HG03196 (cell line): ENCODE measurements around the gene MRPS2.
"Not testable (repeated sequence)": the region's sequence is repeated elsewhere in the genome, so short reads cannot be mapped to it uniquely, and the experiment has no call there.

Experiments
- ATAC-seq: cut with Tn5 transposase; IDR thresholded peaks from one replicate; pipeline ENCODE4 v1.9.1; 2021; ENCODE audit not compliant: unreplicated experiment

The MRPS2 gene

DNA sequence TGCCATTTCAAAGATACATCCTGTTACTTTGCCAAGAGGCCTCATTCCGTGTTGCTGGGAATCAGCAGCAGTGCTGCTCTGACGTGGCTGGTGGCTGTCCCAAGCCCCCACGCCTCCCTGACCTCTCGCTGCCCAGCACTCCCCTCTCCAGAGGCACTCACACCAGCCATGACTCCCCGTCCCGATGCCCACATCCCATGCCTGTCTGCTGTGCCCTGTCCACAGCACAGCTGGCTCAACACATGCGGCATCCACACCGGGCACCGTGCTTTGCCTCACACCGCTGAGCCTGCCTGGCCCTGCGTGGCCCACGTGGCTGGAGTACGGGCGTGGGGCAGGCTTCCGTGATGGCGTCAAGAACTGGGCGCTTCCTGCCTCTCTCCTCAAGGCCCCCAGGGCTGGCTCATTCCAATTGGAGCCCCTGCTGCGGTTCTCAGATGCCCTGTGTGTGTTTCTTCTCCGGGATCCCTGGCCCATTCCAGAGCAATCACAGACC lies 12.9 kb downstream of the MRPS2 start:
- ATAC-seq: no peak

DNA sequence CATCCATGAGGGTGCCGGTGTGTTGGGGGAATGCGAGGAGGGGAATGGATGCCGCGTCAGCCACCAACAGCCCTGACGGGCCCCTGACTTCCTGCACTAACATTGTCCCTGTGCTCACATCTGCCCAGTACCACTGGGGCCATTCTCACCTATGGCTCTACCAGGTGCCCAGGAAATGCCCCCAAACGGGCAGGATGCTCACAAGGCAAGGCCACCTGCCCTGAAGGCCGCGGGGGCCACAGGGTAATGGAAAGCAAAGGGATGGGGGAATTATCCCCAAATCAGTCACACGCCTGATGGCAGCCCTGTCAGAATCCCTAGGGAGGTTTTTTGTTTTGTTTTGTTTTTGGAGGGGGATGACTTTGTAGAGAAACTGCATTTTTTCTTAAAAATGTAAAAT lies 13.4 kb downstream of the MRPS2 start:
- not testable (repeated sequence) for ATAC-seq

- ATAC-seq: no peak
These were observed 14.0 kb downstream of the MRPS2 start for GRCh38 chr9:135514342-135515082.

GRCh38 chr9:135515083-135515951 lies 14.8 kb downstream of the MRPS2 start:
- ATAC-seq: no peak

- ATAC-seq: no peak
These were observed 15.8 kb downstream of the MRPS2 start for GRCh38 chr9:135516132-135516860.

- ATAC-seq: no peak
These were observed 16.9 kb downstream of the MRPS2 start for GRCh38 chr9:135517407-135517822.

- ATAC-seq: no peak
These were observed 18.9 kb downstream of the MRPS2 start for GRCh38 chr9:135519179-135519971.

DNA sequence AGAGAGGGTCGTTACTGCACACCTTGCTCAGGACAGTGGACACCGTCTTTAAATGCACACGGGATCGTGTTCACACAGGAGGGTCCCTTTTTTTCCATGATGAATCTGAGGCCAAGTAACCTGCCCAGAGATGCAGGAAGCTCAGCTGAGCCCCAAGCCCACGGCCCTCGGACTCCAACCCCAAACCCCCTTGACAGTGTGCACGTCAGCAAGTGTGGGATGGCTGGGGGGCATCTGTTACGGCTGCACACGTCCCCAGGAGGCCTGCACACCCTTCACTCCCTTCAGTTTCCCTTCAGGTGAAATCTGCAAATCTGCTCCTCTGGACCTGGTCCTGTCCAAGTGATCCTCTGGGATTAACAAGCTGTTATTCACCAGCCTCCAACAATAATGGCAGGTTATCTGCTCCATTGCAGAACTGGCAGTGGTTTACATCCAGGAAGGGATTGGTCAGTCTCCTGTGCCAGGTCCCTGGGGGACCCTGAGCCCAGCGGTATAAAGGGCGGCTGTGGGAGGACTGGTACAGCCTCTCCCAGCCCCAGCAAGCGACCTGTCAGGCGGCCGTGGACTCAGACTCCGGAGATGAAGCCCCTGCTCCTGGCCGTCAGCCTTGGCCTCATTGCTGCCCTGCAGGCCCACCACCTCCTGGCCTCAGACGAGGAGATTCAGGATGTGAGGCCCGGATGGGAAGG lies 20.6 kb downstream of the MRPS2 start, which contains the start of gene LCN1:
Gene LCN1 (plus strand): TSS at position 525 of the 692 bp plus-strand sequence. CDS start 58 bp downstream, at position 583.
- no peak for ATAC-seq

- ATAC-seq: no peak
These were observed 21.2 kb downstream of the MRPS2 start for GRCh38 chr9:135521608-135522095.

DNA sequence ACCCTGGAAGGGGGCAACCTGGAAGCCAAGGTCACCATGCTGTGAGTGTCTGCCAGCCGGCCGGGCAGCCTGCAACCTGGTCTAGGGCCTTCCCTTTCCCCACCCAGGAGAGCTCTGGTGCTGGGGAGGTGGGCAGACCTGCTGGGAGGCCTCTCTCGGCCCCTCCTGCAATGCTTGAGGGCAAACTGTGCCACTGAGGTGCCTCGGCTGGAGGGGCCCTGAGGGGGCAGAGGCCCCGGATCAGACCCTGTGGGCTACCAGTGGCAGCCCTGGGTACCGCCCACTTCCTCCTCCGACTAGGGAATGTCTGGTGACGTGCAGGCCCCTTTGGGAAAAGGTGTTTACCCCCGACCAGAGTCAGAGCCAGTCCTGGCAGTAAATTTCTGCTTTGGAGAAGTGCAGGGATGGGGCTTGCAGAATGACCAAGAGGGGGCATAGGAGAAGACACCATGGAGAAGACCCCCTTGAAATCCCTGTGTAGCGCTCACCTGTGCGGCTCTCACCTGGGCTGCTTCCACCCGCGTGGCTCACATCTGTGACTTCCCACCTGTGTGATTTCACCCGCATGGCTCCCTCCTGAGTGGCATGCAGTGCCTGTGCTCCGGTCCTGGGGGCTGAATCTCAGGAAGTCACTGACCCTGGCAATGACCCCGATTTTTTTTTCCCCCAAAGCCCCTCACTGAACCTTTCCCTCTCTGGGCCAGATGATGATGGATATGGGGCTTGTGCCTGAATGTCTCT lies 21.8 kb downstream of the MRPS2 start:
- no peak for ATAC-seq

- ATAC-seq: no peak
These were observed 22.4 kb downstream of the MRPS2 start for GRCh38 chr9:135522931-135523330.

DNA sequence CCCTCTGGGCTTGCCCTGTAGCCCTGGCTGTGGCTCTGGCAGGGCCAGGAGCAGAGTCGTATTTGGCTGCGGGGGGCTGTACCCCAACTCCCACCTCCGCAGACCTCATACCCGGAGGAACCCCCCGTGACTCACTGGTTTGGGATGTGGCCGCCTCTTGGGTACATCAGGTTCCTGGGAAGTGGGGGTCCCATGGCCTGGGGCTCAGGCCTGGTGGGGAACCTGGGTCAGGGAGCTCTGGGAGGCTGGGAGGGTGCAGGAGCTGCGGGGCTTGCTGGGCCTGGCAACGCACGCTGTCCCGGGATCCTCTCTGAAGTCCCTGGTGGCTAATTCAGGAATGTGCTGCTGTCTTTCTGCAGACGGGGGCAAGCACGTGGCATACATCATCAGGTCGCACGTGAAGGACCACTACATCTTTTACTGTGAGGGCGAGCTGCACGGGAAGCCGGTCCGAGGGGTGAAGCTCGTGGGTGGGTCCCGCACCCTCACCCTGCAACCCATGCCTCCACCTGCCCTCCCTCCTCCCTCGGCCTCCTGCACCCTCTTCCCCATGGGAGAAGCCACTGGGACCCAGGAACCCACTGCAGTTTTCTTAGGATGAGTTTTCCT lies 23.1 kb downstream of the MRPS2 start:
- ATAC-seq: no peak

DNA sequence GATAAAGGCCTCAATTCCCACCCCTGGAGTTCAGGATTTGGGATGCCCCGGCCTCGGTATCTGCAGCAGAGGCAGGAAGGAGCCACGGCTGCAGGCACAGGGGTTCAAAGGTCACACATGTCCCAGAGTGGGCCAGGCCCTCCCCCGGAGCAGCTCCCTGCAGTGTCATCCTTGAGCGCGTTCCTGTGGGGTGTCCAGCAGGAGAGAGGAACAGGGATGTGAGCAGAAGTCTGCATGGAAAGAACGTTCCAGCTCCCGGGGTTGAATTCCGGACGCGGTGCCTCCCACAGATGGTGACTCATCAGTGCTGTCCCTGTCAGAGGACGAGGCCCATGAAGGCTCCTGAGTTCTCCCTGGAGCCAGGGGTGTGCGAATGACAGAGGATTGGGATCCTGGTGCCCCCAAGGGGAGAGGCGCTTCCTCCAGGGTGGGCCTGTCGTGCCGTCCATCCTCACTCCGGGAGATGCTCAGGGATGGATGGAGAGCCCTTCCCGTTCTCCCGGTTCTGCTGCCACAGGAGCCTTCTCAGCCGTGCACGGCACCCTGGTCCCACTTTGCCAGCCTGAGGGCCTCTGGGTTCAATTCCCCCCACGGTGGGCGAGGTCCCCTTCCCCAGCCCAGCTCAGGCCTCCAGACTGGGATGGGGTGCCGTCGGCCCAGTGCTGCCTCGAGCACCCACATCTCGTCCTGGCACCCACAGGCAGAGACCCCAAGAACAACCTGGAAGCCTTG lies 23.8 kb downstream of the MRPS2 start:
- ATAC-seq: no peak

DNA sequence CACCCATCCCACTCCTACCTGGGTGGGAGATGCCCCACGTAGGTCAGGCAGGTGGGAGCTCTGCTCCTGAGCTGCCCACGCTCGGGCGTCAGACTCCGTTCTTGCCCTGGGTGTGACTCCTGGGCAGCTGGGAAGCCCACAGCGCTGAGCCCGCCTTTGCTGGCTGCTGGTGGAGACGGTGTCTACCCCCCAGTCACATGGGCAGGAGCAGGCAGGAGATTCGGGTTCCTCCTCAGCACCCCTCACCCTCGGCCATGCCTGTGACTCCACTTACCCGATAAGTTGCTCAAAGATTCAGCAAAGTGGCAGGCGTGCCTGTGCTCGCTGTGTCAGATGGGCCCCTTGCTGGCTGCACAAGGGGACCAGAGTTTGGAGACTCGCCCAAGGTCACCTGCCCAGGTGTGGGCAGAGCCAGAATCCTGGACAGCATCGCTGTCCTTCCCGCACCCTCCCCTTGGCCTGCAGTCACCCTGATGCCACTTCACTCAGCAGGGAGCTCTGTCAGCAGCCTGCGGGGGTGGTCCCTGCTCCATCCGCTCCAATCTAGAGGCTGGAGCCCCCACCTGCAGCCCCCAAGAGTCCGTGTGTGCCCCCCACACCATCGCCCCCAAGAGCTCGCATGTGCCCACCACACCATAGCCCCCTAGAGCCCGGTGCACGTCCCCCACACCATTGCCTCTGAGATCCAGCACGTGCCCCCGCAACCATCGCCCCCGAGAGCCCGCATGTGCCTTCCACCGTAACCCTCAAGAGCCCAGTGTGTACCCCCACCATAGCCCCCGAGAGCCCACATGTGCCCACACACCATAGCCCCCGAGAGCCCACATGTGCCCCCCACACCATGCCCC lies 25.0 kb downstream of the MRPS2 start:
- ATAC-seq: no peak

DNA sequence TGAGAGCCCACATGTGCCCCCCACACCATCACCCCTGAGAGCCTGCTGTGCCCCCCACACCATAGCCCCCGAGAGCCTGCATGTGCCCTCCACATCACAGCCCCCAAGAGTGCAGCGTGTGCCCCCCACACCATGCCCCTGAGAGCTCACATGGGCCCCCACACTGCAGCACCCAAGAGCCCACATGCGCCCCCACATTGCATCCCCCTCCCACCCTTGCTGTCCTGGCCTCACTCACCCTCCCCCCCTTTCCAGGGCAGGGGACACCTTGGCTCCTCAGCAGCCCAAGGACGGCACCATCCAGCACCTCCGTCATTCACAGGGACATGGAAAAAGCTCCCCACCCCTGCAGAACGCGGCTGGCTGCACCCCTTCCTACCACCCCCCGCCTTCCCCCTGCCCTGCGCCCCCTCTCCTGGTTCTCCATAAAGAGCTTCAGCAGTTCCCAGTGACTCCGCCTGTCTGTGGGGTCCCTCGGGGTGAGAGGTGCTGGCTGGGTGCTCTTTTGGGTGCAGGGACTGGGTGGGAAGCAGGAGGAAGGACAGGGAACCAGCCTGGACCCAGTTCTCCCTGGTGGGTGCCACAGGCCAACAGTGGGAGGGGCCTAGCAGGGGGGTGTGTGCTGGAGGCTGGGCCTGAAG lies 25.7 kb downstream of the MRPS2 start:
- ATAC-seq: no peak

DNA sequence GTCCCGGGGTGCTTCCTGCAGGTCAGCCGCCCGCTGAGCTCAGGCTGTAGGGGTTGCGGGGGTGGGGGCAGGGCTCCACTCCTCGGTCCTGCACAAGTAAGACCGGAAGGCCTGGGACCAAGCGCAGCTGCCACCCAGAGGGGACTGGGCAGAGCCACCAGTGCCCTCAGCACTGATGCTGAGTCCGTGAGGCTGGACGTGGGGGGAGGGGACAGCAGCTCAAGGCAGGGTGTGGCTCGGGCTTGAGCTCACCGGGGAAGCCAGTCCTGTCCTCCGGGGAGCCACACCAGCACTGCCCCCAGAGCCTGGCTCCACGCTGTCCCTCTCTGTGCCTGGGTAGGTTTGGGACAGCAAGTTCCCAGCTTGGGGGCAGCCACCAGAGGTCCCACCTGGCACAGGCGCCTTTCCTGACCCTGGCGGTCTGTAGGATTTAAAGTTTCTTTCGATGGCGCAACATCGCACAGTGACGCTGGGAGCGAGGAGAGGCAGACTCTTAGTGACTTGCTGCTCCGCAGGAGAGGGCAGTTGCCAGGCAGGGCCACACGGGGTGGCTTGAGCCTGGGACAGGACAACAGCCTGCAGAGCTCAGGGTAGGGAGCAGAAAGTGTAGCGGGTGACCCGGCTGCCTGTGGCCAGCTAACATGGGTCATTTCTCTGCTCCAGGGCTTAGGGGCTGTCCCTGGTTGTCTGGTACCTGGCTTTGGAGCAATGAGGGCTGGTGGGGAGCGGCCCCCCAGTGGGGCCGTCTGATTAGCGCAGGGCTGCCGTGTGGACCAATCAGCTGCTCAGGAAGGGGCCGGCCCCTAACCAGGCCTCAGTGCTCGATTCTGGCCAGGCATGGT lies 26.5 kb downstream of the MRPS2 start:
- ATAC-seq: no peak
